ENCODE measurements around the gene JCAD.

- TF ChIP-seq CTCF (IDR thresholded peaks at IDR 0.05; ENCODE audit: insufficient read depth, low read depth, low read length) (no peak), EZH2 (IDR thresholded peaks at IDR 0.05; ENCODE audit: insufficient read depth, low read length) (no peak)
Observed at GRCh38 chr10:30027057-30028005, 32.1 kb downstream of the JCAD start.

All from astrocyte (in vitro differentiated cells and primary cell).